ENCODE data around the gene ZAP70.

ZAP70 gene

GRCh38 chr2:97757062-97757461 lies 43.7 kb downstream of the ZAP70 start:
- no peak for DNase-seq

GRCh38 chr2:97758131-97758705 lies 44.8 kb downstream of the ZAP70 start:
- DNase-seq, result no peak

- DNase-seq, result no peak
Observed at GRCh38 chr2:97759727-97760407, 46.5 kb downstream of the ZAP70 start.

GRCh38 chr2:97760480-97761049 lies 47.2 kb downstream of the ZAP70 start:
- no peak for DNase-seq

GRCh38 chr2:97761192-97761591 lies 47.8 kb downstream of the ZAP70 start:
- no peak for DNase-seq

GRCh38 chr2:97763176-97763845 lies 49.9 kb downstream of the ZAP70 start:
- no peak for DNase-seq

- DNase-seq, result no peak
Observed at GRCh38 chr2:97764559-97765263, 51.3 kb downstream of the ZAP70 start.

GRCh38 chr2:97765933-97766332 lies 52.6 kb downstream of the ZAP70 start:
- no peak for DNase-seq

- DNase-seq, result no peak
Observed at GRCh38 chr2:97766567-97766966, 53.2 kb downstream of the ZAP70 start.

GRCh38 chr2:97769308-97769707 lies 55.9 kb downstream of the ZAP70 start:
- no peak for DNase-seq

GRCh38 chr2:97769711-97770110 lies 56.3 kb downstream of the ZAP70 start:
- no peak for DNase-seq

- DNase-seq, result no peak
Observed at GRCh38 chr2:97770445-97770844, 57.1 kb downstream of the ZAP70 start.

- DNase-seq, result peak; percentile 21
Observed at GRCh38 chr2:97774425-97774824, 61.0 kb downstream of the ZAP70 start.

- no peak for DNase-seq
Observed at GRCh38 chr2:97775074-97775473, 61.7 kb downstream of the ZAP70 start.

GRCh38 chr2:97779141-97779540 lies 65.8 kb downstream of the ZAP70 start:
- no peak for DNase-seq

GRCh38 chr2:97781981-97782380 lies 68.6 kb downstream of the ZAP70 start:
- no peak for DNase-seq

- no peak for DNase-seq
Observed at GRCh38 chr2:97784953-97785352, 71.6 kb downstream of the ZAP70 start.

GRCh38 chr2:97785818-97786217 lies 72.4 kb downstream of the ZAP70 start:
- DNase-seq, result no peak

- no peak for DNase-seq
Observed at GRCh38 chr2:97788986-97789644, 75.7 kb downstream of the ZAP70 start.
